Hematopoietic multipotent progenitor cell treated with erythropoietin and hydrocortisone succinate and interleukin-3 and kit ligand, for 15 days (in vitro differentiated cells): ENCODE results near the gene NRG3.
"Not testable (repeated sequence)": the region's sequence is repeated elsewhere in the genome, so short reads cannot be mapped to it uniquely, and the experiment has no call there.

Source experiments
- DNase-seq: peaks from one replicate; pipeline ENCODE4 v3.0.0-alpha.2; 2015; ENCODE audit warnings: low spot score

Gene NRG3

GRCh38 chr10:82282782-82283456, 407.9 kb downstream of the NRG3 start:
- DNase-seq: no peak

- no peak for DNase-seq
Measured at GRCh38 chr10:82284180-82284579, 409.2 kb downstream of the NRG3 start.

GRCh38 chr10:82288461-82288881, 413.5 kb downstream of the NRG3 start:
- DNase-seq: no peak

- DNase-seq: no peak
Measured at GRCh38 chr10:82289945-82290344, 415.0 kb downstream of the NRG3 start.

- no peak for DNase-seq
Measured at GRCh38 chr10:82294874-82295378, 419.9 kb downstream of the NRG3 start.

GRCh38 chr10:82308641-82309040, 433.6 kb downstream of the NRG3 start:
- no peak for DNase-seq

GRCh38 chr10:82310839-82311238, 435.8 kb downstream of the NRG3 start:
- no peak for DNase-seq

GRCh38 chr10:82313401-82313800, 438.4 kb downstream of the NRG3 start:
- DNase-seq: no peak

GRCh38 chr10:82318534-82318933, 443.5 kb downstream of the NRG3 start:
- DNase-seq: no peak

- no peak for DNase-seq
Measured at GRCh38 chr10:82319074-82319473, 444.1 kb downstream of the NRG3 start.

- DNase-seq: no peak
Measured at GRCh38 chr10:82319562-82319961, 444.6 kb downstream of the NRG3 start.

- DNase-seq: no peak
Measured at GRCh38 chr10:82321724-82322123, 446.7 kb downstream of the NRG3 start.

- DNase-seq: no peak
Measured at GRCh38 chr10:82331716-82332115, 456.7 kb downstream of the NRG3 start.

GRCh38 chr10:82335831-82336230, 460.8 kb downstream of the NRG3 start:
- no peak for DNase-seq

GRCh38 chr10:82340166-82340565, 465.2 kb downstream of the NRG3 start:
- no peak for DNase-seq

- not testable (repeated sequence) for DNase-seq
Measured at GRCh38 chr10:82349590-82349989, 474.6 kb downstream of the NRG3 start.

GRCh38 chr10:82353381-82353780, 478.4 kb downstream of the NRG3 start:
- DNase-seq: no peak

GRCh38 chr10:82358486-82359099, 483.6 kb downstream of the NRG3 start:
- DNase-seq: no peak

- no peak for DNase-seq
Measured at GRCh38 chr10:82361256-82361655, 486.3 kb downstream of the NRG3 start.

- no peak for DNase-seq
Measured at GRCh38 chr10:82377608-82378007, 502.6 kb downstream of the NRG3 start.

GRCh38 chr10:82378146-82378545, 503.2 kb downstream of the NRG3 start:
- DNase-seq: no peak

GRCh38 chr10:82383350-82383749, 508.4 kb downstream of the NRG3 start:
- no peak for DNase-seq

GRCh38 chr10:82390866-82391658, 516.1 kb downstream of the NRG3 start:
- no peak for DNase-seq
